Spleen (tissue), 7 donors: ENCODE measurements around the gene PLEKHA5.

Source experiments
- CTCF ChIP-seq, 11 experiments: fragments of 200-600 bp in 7 of 11; fragments of 450-650 bp in 4 of 11; sonication (generic) in 4 of 11; IDR thresholded peaks in 8 of 11; conservative IDR thresholded peaks in 3 of 11; 1 replicate in 7 of 11; 2 replicates in 4 of 11; pipeline versions ENCODE4 v1.4.0 to v1.8.0; 2016 to 2021; ENCODE audit warnings: antibody characterized with exemption in 11 of 11, inconsistent platforms in 4 of 11, mild to moderate bottlenecking in 1 of 11
- POLR2A ChIP-seq, 3 donors: fragments of 450-650 bp; IDR thresholded peaks; one replicate each; pipeline ENCODE4 v1.5.1; 2017; ENCODE audit warnings: antibody characterized with exemption in 3 of 3, mild to moderate bottlenecking in 1 of 3
- donor health status: DM: no; HTN: no; CAD: no; lungs with moderate emphysema.
- donor health status: DM: no; HTN: no; CAD: no.
- donor health status: DM: no; HTN: no; CAD: no.

- TF ChIP-seq CTCF (IDR thresholded peaks at IDR 0.05 in 8 of 11, conservative IDR thresholded peaks at IDR 0.05 in 3 of 11): no peak
- no peak for TF ChIP-seq POLR2A (IDR thresholded peaks at IDR 0.05)
Measured at GRCh38 chr12:19332196-19332595, 202.7 kb downstream of the PLEKHA5 start.
